HG02610 (cell line): ENCODE measurements around the gene GSPT2.
"Not testable (repeated sequence)": the region's sequence is repeated elsewhere in the genome, so short reads cannot be mapped to it uniquely, and the experiment has no call there.

Experiments used
- ATAC-seq: cut with Tn5 transposase; IDR thresholded peaks from one replicate; pipeline ENCODE4 v1.9.1; 2021; ENCODE audit warnings: mild to moderate bottlenecking, moderate library complexity; ENCODE audit not compliant: unreplicated experiment

GSPT2 gene

DNA sequence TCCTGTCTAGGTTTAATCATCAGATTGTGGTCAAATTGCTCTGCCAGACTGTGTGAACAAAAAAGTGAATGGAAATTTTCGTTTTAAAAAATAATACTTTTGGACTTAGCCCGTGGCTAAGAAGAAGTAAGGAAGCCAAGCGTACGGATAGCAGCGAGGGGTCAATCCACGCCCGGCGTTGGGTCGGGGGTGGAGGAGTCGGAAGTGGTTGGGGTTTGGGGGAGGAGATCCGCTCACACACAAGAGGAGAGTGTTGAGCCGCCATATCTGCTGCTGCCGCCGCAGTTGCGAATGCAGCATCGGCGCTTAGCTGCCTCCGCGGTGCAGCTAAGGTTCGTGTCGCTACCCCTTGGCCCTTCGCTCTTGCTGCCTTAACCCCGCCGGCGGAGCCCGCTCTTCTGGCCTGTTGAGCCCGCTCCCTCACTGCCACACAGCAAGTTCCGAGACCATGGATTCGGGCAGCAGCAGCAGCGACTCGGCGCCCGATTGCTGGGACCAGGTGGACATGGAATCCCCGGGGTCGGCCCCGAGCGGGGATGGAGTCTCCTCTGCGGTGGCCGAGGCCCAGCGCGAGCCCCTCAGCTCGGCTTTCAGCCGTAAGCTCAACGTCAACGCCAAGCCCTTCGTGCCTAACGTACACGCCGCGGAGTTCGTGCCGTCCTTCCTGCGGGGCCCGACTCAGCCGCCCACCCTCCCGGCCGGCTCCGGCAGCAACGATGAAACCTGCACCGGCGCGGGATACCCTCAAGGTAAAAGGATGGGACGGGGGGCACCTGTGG lies at the start of gene GSPT2:
Gene GSPT2 (plus strand): TSS at position 264 of the 779 bp plus-strand sequence. CDS start 185 bp downstream, at position 449.
- ATAC-seq, result peak; percentile 96

DNA sequence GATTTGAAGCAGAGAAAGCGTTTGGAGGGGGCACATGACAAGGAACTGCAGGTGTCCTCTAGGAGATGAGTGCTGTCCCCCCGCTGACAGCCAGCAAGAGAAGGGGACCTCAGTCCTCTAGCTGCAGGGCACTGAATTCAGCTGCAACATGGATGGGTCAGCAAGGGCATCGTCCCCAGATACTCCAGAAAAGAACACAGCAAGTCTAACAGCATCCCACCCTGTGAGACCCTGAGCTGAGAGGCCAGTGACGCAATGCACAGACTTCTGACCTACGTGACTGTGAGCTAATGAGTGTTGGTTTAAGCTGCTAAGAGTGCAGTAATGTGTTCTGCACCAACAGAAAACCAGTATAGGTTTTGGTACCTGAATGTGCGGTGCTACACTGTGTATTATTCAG lies 49.0 kb upstream of the GSPT2 start:
- ATAC-seq, result no peak

DNA sequence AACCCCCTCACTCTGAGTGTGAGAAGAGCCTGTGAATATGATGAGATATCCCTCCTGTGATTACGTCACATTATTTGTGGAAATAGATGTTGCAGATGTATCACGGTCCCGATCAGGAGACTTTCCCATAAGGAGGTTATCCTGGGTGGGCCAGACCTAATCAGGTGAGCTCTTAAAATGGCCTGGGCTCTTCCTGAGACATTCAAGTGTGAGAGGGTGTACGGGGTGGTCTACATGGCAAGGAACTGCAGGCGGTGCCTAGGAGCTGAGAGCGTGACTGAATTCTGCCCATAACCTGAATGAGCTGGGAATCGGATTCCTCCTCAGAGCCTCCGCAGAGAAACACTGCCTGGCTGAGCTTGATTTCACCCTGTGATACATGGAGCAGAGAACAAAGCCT lies 45.8 kb upstream of the GSPT2 start:
- no peak for ATAC-seq

DNA sequence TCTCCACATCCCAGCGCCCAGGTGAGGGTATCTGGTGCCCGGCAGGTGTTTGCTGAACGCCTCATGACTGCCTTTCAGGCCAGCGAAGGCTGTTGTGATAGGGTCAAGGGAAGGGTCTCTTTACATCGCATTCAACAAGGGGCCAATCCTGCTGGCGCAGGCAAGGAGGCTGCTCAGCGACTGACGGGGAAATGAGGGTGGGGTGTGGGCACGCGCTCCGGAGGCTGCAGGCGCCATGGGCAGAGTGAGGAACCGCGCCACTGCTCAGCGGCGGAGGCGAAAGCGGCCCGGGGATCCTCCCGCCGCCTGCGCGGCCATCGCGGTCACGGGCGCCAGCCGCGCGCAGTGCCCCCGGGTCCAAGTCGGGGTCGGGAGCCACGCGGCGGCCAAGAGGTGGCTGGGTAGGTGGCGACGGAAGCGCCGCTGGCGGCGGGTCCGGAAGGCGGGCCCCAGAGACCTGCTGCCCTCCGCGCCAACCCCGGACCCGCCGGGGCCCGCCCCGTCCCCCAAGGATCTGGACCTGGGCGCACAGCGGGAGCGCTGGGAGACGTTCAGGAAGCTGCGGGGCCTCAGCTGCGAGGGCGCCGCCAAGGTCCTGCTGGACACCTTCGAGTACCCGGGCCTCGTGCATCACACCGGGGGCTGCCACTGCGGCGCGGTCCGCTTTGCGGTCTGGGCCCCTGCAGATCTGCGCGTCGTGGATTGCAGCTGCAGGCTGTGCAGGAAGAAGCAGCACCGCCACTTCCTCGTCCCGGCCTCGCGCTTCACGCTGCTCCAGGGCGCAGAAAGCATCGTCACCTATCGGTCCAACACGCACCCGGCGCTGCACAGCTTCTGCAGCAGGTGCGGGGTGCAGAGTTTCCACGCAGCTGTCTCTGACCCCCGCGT lies 32.7 kb upstream of the GSPT2 start, which contains the start of gene CENPVL1:
Gene CENPVL1 (plus strand): TSS at position 236 of the 888 bp plus-strand sequence. CDS start 0 bp downstream, at position 236.
- ATAC-seq, result not testable (repeated sequence)

DNA sequence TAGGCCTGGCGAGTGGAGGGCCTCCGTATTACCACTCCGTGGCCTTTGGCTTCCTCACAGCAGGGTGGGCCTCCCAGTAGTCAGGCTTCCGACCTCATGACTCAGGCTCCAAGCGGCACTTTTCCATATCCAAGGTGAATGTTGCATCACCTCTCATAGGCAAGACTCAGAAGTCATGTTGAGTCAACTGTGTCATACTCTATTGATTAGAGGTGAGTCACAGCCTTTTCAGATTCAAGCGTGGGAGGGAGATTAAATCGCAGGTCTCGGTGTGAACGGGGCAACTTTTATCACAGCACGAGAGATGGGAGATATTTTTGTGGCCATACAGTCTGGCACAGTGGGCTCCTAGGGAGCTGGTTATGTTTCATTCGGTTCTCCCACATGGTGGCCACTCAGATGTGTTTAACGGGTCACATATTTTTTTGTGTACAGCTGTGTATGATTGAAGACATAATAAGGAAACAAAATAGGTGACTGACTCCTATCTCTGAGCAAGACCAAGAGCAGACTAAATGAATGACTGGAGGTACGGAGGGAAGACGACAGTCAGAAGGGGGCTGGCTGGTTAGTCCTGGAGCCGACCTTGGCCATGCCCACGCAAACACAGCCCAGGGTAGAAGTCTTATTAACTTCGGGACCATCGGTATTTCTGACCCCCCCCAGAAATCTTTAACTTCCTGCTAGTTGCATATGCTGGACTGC lies 30.1 kb upstream of the GSPT2 start:
- ATAC-seq, result not testable (repeated sequence)

DNA sequence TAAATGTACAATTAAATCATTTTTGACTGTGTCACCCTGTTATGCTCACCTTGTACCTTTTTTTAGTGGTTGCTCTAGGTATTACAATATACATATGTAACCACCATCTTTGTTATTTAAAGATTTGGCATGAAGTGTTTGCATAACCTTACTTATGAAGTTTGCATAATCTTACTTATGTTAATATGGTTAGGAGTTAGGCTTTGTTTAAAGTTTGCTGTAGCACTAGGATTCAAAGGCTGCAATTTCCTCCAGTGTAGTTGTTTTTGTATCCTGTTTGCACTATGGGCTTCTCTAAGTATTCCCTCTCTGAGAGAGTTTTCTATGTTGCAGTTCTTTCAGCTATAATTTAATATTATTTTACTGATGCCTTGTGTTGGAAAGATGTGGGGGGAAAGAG lies 15.0 kb upstream of the GSPT2 start:
- no peak for ATAC-seq

DNA sequence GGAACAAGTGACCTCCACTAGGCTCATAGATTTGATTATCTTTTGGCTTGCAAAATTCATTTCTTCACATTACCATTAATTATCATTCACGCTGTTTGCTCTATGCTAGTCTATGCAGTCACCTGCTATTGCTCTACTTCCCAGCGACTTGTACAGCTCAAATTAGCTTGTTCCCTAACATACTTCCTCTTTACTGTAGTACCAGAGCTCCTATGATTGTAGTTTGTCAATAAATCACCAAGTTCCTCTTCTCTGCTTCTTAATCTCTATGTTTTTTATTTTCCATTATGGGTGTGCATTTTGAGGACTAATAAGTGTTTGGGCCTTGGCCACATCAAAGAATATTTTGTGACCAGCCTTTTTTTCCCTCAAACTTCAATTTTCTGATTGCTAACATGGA lies 6.2 kb upstream of the GSPT2 start:
- ATAC-seq, result no peak

DNA sequence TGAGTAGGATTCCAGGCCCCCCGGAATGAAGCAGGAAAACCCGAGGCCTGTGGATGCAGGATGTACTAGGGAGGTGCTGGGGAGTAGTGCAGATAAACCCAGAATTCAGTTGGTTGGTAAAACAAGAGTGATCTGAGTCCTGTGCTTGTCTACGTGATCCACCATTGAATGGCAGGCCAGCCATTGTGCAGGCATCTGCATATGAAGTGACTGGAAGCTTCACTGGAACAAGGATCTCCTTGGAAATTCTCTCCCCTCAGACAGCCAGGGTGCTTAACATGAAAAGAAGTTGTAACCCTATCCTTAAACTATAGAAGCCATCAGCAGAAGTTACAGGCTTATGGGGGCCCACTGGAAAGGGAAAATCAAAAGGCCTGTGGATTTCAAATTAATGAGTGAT lies 656 bp upstream of the GSPT2 start:
- no peak for ATAC-seq

DNA sequence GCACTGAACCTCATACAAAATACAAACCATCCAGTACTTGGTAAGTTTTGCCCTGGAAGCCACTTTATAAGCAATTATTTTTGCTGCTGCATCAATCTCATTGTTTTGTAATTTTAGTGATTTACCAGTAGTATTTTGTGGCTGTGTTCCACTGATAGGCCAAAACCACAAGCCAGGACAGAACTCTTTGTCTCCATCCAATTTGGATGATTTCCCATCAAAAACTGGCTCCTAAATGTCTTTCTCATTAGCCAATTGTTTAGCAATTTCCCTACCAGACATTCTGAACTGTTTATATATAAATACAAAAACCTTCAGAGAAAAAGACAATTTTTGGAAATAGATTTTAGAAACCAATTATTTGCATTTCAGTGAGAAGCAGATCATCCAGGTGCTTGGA lies 4.4 kb downstream of the GSPT2 start:
- no peak for ATAC-seq

DNA sequence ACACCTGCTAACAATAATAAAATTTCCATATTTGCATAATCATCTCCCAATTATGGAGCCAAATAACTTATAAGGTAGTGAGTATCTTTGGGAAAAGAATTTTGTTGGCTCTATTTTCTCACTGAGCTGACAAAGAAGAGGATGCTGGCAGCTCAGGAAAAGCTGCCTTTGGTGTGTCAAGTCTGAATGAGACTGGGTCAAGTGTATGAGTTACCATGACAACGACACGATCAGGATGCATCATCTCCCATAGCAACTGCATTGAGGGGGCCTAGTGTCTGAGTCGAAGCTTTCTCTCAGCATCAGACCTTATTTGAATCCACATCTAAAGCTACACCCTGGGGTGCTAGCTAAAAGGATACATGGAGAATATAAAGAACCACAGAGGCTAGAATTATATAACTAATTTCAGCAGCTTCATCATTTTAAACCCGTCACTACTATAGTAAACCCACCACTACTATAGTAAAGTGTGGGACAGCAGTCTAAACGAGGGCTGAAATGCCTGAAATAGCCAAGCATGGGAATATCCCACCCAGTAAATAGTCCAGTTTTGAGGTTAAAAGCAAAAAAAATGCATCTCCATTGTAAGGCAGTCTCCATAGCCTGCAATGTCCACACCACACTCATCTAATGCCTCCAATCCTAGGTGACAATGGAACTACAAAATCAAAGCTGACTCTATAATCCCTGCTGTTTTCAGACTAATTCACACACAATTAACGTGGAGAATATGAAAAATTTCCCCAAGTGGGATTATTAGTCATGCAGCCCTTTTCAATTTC lies 16.0 kb downstream of the GSPT2 start:
- ATAC-seq, result no peak

DNA sequence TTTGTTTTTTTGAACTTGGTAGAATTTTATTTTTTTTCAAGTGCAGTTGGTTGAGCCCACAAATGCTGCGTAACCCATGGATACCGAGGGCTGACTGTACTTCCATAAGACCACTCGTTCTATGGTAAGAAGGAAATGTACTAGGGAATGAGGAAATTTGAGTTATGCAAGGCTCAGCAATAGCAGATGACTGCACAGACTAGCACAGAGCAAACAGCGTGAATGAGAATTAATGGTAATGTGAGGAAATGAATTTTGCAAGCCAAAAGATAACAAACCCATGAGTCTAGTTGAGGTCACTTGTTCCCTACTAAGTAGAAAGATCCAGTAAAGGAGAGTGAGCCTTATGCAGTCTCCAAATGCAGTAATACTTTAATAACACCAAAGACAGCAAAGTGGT lies 17.4 kb downstream of the GSPT2 start:
- ATAC-seq, result no peak

DNA sequence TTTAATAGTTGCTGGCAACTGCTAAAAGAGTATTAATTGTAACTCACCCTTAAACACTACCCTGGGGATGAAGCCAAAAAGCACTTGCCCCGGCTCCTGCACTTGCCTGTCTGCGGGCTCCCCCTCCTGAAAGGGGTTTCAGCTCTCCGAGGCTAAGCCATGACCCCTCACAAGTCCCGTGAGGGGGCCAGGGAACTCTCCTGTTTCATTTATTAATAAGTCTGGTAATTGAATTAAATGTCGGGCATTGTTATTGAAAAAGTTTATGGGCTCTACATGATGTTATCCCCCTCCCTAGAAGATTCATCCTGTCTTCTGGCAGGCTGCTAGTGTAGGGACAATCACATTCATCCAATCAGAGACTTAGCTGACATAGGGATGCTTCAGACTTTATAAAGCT lies 23.3 kb downstream of the GSPT2 start:
- no peak for ATAC-seq

DNA sequence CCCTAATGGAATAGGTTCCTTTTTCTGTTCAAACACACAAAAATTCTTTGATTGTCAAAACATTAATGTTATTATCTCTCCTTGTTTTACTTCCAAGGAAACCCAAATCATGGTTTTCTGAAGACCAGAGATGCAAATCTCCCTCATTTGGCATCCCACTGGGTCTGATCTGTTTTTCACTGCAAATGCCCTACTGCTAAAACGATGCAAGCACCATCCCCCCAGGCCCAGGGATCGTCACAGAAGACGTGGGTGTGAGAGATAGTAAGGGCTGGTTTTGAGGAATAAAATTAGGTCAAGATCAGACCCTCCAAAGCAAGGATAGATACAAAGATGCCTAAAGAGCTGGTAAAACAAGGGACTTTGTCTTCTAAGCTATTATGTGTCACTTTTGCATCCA lies 33.6 kb downstream of the GSPT2 start:
- no peak for ATAC-seq

DNA sequence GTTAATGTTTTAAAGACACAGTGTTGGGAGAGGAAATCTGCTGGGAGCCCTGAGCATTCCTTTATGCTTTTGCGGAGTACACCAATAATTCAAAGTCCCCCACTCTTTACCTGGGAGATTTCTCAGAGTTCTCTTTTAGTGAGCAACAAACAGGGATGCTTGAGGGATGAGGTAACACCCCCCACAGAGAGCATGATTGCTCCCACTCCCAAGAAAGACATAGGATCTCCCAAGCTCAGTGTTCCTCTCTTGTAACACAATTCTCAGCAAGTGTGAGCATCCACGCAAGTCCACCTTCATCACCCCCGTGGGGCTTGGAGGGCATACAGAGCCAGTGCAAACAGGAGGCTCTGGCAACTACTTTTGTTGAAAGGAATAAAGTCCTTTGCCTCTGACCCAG lies 36.1 kb downstream of the GSPT2 start:
- ATAC-seq, result no peak

DNA sequence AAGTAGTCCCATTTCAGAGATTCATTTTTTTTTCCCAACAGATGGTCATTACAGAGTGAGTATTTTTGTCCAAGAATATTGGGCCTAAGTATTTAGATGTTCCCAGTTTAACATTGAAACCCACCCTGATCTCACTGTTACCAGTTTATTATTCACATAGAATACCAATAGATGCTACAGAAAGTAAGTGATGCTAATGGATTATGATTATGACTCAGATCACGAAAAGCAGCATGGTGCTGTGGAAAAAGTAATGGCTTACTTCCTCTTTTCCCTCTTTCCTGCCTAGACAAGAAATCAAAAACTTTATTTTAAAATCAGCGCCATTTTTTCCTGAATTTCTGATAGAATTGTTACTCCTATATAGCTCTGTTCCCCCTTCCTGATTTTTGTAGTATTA lies 51.9 kb downstream of the GSPT2 start:
- no peak for ATAC-seq
